Measurements from ENCODE around the gene BBS2. TPM values are rescaled to one million over a fixed set of nuclear protein-coding genes. Genes with fewer than 3 reads are reported as not detected.

The BBS2 gene
- total and polyA plus RNA-seq, 2 experiments from 2014 or later, result 13.7 to 25.2 TPM

DNA sequence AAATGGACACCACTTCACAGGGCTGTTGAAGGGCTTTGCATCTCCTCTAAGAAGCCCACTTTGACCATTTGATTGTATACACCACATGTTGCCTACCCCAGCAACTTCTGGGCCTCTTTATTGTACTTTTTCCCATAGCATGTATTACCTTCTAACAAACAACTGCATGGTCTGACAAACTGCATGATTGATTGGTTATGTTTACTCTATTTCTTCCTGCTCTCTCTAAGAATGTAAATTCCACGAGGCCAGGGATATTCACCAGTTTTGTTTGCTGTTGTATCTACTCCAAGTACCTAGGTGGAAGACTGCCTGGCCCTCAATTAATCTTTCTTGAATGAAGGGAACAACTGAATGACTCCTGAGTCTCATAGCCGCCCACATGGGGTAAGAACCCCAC lies 22.2 kb upstream of the BBS2 start:
- Mint-ChIP-seq H3K36me3 (ENCODE audit: low read depth) (no peaks in the 10 kb centered on the region), H3K9me3 (peaks cover 3% of the 10 kb centered on the region; the same call in 2 of the 3 replicates), H3K27ac (no peak overlapping the region), H3K4me3 (no peak overlapping the region), H3K4me1 (peaks cover 11% of the 10 kb centered on the region), H3K27me3 (ENCODE audit: insufficient read depth, low read depth, poor library complexity) (peaks cover 15% of the 10 kb centered on the region)
- no peak overlapping the region for H2AFZ ChIP-seq
- H3F3A ChIP-seq (replicated peaks; ENCODE audit: low read depth), result peaks cover 10% of the 10 kb centered on the region; the same call in 1 of the 2 replicates
- H3K4me2 ChIP-seq, result no peak overlapping the region
- no peaks in the 10 kb centered on the region for H3K36me3 ChIP-seq (ENCODE audit: insufficient read depth)
- H3K9me2 ChIP-seq (ENCODE audit: insufficient read depth), result no peaks in the 10 kb centered on the region
- TF ChIP-seq, protein P1, sequence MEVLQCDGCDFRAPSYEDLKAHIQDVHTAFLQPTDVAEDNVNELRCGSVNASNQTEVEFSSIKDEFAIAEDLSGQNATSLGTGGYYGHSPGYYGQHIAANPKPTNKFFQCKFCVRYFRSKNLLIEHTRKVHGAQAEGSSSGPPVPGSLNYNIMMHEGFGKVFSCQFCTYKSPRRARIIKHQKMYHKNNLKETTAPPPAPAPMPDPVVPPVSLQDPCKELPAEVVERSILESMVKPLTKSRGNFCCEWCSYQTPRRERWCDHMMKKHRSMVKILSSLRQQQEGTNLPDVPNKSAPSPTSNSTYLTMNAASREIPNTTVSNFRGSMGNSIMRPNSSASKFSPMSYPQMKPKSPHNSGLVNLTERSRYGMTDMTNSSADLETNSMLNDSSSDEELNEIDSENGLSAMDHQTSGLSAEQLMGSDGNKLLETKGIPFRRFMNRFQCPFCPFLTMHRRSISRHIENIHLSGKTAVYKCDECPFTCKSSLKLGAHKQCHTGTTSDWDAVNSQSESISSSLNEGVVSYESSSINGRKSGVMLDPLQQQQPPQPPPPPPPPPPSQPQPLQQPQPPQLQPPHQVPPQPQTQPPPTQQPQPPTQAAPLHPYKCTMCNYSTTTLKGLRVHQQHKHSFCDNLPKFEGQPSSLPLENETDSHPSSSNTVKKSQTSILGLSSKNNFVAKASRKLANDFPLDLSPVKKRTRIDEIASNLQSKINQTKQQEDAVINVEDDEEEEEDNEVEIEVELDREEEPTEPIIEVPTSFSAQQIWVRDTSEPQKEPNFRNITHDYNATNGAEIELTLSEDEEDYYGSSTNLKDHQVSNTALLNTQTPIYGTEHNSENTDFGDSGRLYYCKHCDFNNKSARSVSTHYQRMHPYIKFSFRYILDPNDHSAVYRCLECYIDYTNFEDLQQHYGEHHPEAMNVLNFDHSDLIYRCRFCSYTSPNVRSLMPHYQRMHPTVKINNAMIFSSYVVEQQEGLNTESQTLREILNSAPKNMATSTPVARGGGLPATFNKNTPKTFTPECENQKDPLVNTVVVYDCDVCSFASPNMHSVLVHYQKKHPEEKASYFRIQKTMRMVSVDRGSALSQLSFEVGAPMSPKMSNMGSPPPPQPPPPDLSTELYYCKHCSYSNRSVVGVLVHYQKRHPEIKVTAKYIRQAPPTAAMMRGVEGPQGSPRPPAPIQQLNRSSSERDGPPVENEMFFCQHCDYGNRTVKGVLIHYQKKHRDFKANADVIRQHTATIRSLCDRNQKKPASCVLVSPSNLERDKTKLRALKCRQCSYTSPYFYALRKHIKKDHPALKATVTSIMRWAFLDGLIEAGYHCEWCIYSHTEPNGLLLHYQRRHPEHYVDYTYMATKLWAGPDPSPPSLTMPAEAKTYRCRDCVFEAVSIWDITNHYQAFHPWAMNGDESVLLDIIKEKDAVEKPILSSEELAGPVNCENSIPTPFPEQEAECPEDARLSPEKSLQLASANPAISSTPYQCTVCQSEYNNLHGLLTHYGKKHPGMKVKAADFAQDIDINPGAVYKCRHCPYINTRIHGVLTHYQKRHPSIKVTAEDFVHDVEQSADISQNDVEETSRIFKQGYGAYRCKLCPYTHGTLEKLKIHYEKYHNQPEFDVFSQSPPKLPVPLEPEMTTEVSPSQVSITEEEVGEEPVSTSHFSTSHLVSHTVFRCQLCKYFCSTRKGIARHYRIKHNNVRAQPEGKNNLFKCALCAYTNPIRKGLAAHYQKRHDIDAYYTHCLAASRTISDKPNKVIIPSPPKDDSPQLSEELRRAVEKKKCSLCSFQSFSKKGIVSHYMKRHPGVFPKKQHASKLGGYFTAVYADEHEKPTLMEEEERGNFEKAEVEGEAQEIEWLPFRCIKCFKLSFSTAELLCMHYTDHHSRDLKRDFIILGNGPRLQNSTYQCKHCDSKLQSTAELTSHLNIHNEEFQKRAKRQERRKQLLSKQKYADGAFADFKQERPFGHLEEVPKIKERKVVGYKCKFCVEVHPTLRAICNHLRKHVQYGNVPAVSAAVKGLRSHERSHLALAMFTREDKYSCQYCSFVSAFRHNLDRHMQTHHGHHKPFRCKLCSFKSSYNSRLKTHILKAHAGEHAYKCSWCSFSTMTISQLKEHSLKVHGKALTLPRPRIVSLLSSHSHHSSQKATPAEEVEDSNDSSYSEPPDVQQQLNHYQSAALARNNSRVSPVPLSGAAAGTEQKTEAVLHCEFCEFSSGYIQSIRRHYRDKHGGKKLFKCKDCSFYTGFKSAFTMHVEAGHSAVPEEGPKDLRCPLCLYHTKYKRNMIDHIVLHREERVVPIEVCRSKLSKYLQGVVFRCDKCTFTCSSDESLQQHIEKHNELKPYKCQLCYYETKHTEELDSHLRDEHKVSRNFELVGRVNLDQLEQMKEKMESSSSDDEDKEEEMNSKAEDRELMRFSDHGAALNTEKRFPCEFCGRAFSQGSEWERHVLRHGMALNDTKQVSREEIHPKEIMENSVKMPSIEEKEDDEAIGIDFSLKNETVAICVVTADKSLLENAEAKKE (CRISPR knock-in tag; IDR thresholded peaks at IDR 0.05), result no peak
- no peak for TF ChIP-seq ZNF114 (CRISPR knock-in tag; IDR thresholded peaks at IDR 0.05)
- no peak for TF ChIP-seq ZNF331 (CRISPR knock-in tag; IDR thresholded peaks at IDR 0.05; ENCODE audit: low read depth)
- TF ChIP-seq, protein P2, sequence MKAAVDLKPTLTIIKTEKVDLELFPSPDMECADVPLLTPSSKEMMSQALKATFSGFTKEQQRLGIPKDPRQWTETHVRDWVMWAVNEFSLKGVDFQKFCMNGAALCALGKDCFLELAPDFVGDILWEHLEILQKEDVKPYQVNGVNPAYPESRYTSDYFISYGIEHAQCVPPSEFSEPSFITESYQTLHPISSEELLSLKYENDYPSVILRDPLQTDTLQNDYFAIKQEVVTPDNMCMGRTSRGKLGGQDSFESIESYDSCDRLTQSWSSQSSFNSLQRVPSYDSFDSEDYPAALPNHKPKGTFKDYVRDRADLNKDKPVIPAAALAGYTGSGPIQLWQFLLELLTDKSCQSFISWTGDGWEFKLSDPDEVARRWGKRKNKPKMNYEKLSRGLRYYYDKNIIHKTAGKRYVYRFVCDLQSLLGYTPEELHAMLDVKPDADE (IDR thresholded peaks at IDR 0.05), result no peak
- no peak for TF ChIP-seq STAT1 (IDR thresholded peaks at IDR 0.05; ENCODE audit: unreplicated experiment)
- no peak for TF ChIP-seq EZH2phosphoT487 (IDR thresholded peaks at IDR 0.05; ENCODE audit: unreplicated experiment)
- TF ChIP-seq POLR2AphosphoS5 (IDR thresholded peaks at IDR 0.05; ENCODE audit: low read depth), result no peak
- no peak for TF ChIP-seq NANOG (IDR thresholded peaks at IDR 0.05; ENCODE audit: borderline replicate concordance)
- no peak for TF ChIP-seq CREB1 (CRISPR knock-in tag; IDR thresholded peaks at IDR 0.05; ENCODE audit: low read depth)
- TF ChIP-seq, protein P3, sequence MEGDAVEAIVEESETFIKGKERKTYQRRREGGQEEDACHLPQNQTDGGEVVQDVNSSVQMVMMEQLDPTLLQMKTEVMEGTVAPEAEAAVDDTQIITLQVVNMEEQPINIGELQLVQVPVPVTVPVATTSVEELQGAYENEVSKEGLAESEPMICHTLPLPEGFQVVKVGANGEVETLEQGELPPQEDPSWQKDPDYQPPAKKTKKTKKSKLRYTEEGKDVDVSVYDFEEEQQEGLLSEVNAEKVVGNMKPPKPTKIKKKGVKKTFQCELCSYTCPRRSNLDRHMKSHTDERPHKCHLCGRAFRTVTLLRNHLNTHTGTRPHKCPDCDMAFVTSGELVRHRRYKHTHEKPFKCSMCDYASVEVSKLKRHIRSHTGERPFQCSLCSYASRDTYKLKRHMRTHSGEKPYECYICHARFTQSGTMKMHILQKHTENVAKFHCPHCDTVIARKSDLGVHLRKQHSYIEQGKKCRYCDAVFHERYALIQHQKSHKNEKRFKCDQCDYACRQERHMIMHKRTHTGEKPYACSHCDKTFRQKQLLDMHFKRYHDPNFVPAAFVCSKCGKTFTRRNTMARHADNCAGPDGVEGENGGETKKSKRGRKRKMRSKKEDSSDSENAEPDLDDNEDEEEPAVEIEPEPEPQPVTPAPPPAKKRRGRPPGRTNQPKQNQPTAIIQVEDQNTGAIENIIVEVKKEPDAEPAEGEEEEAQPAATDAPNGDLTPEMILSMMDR (conservative IDR thresholded peaks at IDR 0.05; ENCODE audit: low read depth in 2 of 2), result no peak
- TF ChIP-seq JUNB (IDR thresholded peaks at IDR 0.05; ENCODE audit: unreplicated experiment), result no peak
- TF ChIP-seq, protein P4, sequence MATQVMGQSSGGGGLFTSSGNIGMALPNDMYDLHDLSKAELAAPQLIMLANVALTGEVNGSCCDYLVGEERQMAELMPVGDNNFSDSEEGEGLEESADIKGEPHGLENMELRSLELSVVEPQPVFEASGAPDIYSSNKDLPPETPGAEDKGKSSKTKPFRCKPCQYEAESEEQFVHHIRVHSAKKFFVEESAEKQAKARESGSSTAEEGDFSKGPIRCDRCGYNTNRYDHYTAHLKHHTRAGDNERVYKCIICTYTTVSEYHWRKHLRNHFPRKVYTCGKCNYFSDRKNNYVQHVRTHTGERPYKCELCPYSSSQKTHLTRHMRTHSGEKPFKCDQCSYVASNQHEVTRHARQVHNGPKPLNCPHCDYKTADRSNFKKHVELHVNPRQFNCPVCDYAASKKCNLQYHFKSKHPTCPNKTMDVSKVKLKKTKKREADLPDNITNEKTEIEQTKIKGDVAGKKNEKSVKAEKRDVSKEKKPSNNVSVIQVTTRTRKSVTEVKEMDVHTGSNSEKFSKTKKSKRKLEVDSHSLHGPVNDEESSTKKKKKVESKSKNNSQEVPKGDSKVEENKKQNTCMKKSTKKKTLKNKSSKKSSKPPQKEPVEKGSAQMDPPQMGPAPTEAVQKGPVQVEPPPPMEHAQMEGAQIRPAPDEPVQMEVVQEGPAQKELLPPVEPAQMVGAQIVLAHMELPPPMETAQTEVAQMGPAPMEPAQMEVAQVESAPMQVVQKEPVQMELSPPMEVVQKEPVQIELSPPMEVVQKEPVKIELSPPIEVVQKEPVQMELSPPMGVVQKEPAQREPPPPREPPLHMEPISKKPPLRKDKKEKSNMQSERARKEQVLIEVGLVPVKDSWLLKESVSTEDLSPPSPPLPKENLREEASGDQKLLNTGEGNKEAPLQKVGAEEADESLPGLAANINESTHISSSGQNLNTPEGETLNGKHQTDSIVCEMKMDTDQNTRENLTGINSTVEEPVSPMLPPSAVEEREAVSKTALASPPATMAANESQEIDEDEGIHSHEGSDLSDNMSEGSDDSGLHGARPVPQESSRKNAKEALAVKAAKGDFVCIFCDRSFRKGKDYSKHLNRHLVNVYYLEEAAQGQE (IDR thresholded peaks at IDR 0.05; ENCODE audit: unreplicated experiment), result no peak
- H3K4me1 ChIP-seq (ENCODE audit: insufficient read depth), result peaks cover 11% of the 10 kb centered on the region
- ATAC-seq, result no peak
- no peak for DNase-seq (ENCODE audit: low spot score)
- no peak overlapping the region for H3K27ac ChIP-seq (ENCODE audit: low read depth)
- H4K20me1 ChIP-seq (replicated peaks; ENCODE audit: insufficient read depth), result no peaks in the 10 kb centered on the region
- H3K4me3 ChIP-seq, result no peak overlapping the region
- H3K27me3 ChIP-seq (ENCODE audit: insufficient read depth), result no peaks in the 10 kb centered on the region
- no peaks in the 10 kb centered on the region for H3K79me2 ChIP-seq (replicated peaks; ENCODE audit: insufficient read depth)
